Activated naive CD4-positive, alpha-beta T cell treated with anti-CD3 and anti-CD28 coated beads, Interleukin-2, amount 50 U/mL, for 16 hours (primary cell): ENCODE measurements around the gene SGTB.
A peak's percentile ranks its signal among the peaks of the same experiment; 100 is the strongest.
"Not testable (repeated sequence)": the region's sequence is repeated elsewhere in the genome, so short reads cannot be mapped to it uniquely, and the experiment has no call there.

ENCODE experiments used
- DNase-seq: peaks from one replicate; pipeline ENCODE4 v3.0.0-alpha.2; 2020

The SGTB gene

GRCh38 chr5:65732046-65732445 lies 10.1 kb upstream of the SGTB start:
- not testable (repeated sequence) for DNase-seq

GRCh38 chr5:65730910-65731309 lies 9.0 kb upstream of the SGTB start:
- DNase-seq = no peak

DNA sequence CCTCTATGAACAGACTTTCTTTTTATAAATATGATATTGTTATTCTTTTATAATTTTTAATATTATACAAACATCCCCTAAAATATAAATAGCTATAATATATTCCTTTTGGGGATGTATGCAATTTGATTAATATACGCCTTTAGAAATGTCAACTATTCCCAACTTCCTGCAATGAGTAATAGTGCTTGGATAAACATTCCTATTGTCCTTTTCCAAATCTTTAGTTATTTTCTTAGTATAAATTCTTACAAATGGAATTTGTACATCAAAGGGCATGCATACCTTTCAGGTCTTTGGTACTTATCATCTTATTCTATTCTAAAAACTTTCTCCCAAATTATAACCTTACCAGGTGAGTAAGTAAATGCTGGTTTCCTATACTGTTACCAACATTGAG lies 6.3 kb upstream of the SGTB start:
- DNase-seq = no peak

- no peak for DNase-seq
Measured at GRCh38 chr5:65727491-65728156, 5.7 kb upstream of the SGTB start.

GRCh38 chr5:65722575-65723403 lies 880 bp upstream of the SGTB start:
- DNase-seq = no peak

GRCh38 chr5:65721050-65721719 lies 724 bp downstream of the SGTB start:
- peak; percentile 16 for DNase-seq

GRCh38 chr5:65718576-65719310 lies 3.2 kb downstream of the SGTB start:
- DNase-seq = no peak

GRCh38 chr5:65708145-65708544 lies 13.8 kb downstream of the SGTB start:
- DNase-seq = no peak

DNA sequence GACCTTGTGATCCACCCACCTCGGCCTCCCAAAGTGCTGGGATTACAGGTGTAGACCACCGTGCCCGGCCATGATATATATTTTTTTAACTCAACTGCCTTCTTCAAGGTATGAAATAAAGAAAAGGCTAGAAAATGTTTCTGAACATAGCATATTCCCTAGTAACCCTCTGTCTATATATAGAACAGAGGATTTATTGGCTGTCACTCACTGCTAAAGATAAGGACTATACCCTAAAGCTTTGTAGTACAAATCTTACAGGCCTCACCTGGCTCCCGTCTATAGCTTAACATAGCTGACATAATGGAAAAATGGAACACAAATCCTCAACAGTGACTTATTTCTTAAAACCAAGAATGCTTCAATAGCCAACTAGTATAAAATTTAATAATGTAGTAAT lies 14.2 kb downstream of the SGTB start:
- no peak for DNase-seq

- no peak for DNase-seq
Measured at GRCh38 chr5:65704621-65705239, 17.2 kb downstream of the SGTB start.

DNA sequence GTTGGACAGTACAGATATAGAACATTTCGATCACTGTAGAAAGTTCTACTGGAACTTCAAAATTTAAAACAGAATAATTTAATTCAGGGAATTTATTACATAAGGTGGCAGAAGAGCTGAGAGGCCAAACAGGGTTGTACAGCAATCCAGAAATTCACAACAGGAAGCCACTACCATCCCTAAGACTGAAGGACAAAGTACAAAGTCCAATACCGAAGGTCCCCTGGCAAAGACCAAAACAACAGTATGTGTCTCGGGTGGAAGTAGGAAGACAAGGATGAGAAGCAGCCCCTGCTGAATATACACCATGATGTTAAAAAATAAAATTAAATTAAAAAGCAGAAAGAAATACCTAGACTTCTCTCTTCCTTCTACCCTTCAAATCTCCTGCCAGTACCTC lies 19.9 kb downstream of the SGTB start:
- DNase-seq = no peak

DNA sequence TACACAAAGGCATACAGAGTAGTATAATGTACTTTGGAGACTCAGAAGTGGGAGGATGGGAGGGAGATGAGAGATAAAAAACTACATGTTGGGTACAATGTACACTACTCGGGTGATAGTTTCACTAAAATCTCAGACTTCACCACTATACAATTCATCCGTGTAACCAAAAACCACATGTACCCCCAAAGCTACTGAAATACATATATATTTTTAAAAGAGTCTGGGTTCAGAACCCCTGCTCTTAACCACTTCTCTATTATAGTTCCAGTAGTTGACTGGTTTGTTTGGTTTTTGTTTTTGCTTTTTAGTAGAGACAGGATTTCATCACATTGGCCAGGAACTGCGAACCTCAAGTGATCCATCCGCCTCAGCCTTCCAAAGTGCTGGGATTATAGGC lies 22.6 kb downstream of the SGTB start:
- no peak for DNase-seq

GRCh38 chr5:65696892-65697291 lies 25.0 kb downstream of the SGTB start:
- no peak for DNase-seq

- DNase-seq = no peak
Measured at GRCh38 chr5:65695896-65696295, 26.0 kb downstream of the SGTB start.

DNA sequence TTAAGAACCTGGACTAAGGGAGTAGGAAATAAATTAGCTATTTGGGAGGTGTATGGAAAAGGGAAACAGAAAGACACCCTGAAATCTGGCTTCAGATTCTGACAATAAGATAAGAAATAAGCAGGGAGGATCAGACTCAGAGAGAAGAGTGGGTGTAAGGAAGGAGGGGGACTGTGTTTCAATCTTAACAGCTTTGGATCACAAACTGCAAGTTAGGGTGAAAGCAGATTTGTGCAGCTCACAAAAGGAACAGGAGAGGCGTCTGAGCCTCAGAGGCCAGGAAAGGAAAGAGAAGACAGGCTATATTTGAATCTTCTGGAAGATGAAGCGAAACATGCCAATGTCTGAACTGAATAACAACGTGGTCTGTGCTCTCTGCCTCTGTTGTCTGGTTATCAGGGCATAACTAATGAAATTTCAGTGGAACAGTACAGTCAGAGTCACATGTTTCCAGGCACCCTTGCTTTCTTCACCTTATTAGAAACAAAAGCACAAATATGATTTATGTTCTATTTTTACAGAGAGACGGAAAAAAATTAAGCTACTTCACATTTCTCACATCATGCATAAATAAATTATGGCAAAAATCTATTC lies 26.6 kb downstream of the SGTB start:
- DNase-seq = no peak

GRCh38 chr5:65693121-65693520 lies 28.8 kb downstream of the SGTB start:
- DNase-seq = no peak

GRCh38 chr5:65682148-65682547 lies 39.8 kb downstream of the SGTB start:
- no peak for DNase-seq

- not testable (repeated sequence) for DNase-seq
Measured at GRCh38 chr5:65676056-65676455, 45.9 kb downstream of the SGTB start.

- DNase-seq = no peak
Measured at GRCh38 chr5:65674749-65675148, 47.2 kb downstream of the SGTB start.

- DNase-seq = no peak
Measured at GRCh38 chr5:65672796-65673195, 49.1 kb downstream of the SGTB start.

- DNase-seq = no peak
Measured at GRCh38 chr5:65668696-65669095, 53.2 kb downstream of the SGTB start.

DNA sequence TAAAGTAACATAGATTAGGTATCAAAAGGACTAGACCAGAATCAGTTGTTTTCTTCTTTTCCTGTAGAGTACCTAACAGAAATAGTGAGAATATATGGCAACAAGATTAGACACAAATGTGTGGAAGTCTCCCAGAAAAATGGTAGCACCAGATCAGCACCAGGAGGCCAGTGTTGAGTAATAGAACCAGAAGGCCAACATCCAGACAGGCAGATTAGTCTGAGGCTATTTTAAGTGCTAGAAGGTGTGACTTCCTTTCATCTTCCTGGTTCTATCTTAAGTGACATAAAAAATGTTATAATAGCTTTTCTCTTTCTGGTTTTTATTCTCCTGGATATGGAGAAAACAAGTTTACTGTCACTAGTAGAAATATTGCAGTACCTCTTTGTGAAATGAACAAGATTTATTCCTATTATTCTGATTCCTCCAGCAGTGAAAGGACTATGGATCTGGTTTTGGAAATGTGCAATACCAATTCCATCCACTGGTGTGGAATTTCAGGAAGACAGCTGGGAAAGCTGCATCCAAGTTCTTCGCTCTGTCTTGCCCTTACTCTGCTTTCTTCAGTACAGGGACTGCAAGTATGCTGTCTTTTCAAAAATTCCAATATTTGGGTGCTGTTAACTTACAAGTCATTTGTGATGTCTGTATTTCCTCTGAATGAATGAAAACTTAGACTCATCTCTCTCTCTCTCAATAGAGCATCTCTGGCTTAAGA lies 57.9 kb downstream of the SGTB start:
- no peak for DNase-seq
